ENCODE measurements around the gene RASAL2. TPM values are rescaled to one million over a fixed set of nuclear protein-coding genes. Genes with fewer than 3 reads are reported as not detected.

The RASAL2 gene
- polyA plus RNA-seq, 1 experiment = 21.4 TPM

- H3K4me3 ChIP-seq (ENCODE audit: low read depth, low read length) = no peak overlapping the region
Observed at GRCh38 chr1:178490136-178490535, 396.2 kb downstream of the RASAL2 start.

DNA sequence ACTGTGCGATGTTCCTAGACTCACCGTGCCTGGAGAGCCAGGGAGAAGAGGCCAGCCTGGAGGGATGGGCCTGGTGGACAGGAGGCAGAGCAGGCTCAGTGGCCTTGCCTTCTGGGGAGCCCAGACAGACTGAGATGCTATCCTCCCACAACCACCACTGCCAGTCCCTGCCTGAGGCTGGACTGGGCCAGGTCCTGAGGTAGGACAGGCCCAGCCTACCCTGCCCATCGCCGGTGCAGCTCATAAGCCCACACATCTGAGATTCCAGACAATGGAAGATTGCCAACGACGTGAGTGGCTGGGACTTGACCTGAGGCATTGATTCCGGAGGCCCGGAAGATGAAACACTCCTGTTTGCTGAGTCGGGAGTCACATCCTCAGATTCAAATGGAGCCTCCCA, 397.1 kb downstream of the RASAL2 start:
- ChIA-PET CTCF (interaction anchor here (1.0 to 1.4 kb wide), 3 partner anchors 10 to 192 kb away, joined by 3 to 5 read pairs (median 3); no protein-coding TSS in a partner anchor), POLR2A (no interaction called here)
- DNase-seq (ENCODE audit: low read depth, low spot score) = no peak
- TF ChIP-seq, protein P1, sequence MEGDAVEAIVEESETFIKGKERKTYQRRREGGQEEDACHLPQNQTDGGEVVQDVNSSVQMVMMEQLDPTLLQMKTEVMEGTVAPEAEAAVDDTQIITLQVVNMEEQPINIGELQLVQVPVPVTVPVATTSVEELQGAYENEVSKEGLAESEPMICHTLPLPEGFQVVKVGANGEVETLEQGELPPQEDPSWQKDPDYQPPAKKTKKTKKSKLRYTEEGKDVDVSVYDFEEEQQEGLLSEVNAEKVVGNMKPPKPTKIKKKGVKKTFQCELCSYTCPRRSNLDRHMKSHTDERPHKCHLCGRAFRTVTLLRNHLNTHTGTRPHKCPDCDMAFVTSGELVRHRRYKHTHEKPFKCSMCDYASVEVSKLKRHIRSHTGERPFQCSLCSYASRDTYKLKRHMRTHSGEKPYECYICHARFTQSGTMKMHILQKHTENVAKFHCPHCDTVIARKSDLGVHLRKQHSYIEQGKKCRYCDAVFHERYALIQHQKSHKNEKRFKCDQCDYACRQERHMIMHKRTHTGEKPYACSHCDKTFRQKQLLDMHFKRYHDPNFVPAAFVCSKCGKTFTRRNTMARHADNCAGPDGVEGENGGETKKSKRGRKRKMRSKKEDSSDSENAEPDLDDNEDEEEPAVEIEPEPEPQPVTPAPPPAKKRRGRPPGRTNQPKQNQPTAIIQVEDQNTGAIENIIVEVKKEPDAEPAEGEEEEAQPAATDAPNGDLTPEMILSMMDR (IDR thresholded peaks at IDR 0.05; ENCODE audit: low read depth, low read length) = no peak
- Histone ChIP-seq H3K27me3 (ENCODE audit: control insufficient read depth, insufficient read depth, low read length) (no peaks in the 10 kb centered on the region), H3K9me3 (ENCODE audit: control insufficient read depth, insufficient read depth, low read length) (no peaks in the 10 kb centered on the region; the same call in 1 of the 2 replicates), H3K4me3 (ENCODE audit: low read depth, low read length) (no peak overlapping the region), H3K27ac (ENCODE audit: low read depth, low read length) (no peak overlapping the region)

More at GRCh38 chr1:178490136-178490535, 396.2 kb downstream of the RASAL2 start:
- POLR2A ChIA-PET = no interaction called here
- DNase-seq (ENCODE audit: low read depth, low spot score) = no peak
- Histone ChIP-seq H3K27me3 (ENCODE audit: control insufficient read depth, insufficient read depth, low read length) (no peaks in the 10 kb centered on the region), H3K9me3 (ENCODE audit: control insufficient read depth, insufficient read depth, low read length) (no peaks in the 10 kb centered on the region; the same call in 1 of the 2 replicates), H3K27ac (ENCODE audit: low read depth, low read length) (no peak overlapping the region)
- CTCF ChIA-PET = interaction anchor here (1.2 to 6.0 kb wide), 3 partner anchors 10 to 180 kb away, joined by 3 to 35 read pairs (median 5); no protein-coding TSS in a partner anchor
- TF ChIP-seq, protein P1 (IDR thresholded peaks at IDR 0.05; ENCODE audit: low read depth, low read length) = no peak

DNA sequence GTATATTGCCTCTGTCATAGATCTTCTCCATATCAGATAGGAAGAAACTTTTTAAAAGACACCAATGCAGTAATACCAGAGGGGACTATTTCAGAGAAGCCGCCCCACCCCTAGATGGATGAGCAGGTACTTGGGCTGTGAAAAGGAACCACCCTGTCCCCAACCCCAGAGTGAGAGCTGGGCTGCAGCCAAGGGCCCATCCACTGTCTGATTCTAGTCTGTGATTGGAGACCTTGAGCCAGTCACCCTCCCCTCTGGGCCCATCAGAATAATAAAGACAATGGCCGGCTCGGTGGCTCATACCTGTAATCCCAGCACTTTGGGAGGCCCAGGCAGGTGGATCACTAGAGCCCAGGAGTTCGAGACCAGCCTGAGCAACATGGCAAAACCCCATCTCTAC, 397.8 kb downstream of the RASAL2 start:
- Histone ChIP-seq H3K4me3 (ENCODE audit: low read depth, low read length) (no peak overlapping the region), H3K27ac (ENCODE audit: low read depth, low read length) (no peak overlapping the region), H3K9me3 (ENCODE audit: control insufficient read depth, insufficient read depth, low read length) (no peaks in the 10 kb centered on the region), H3K27me3 (ENCODE audit: control insufficient read depth, insufficient read depth, low read length) (no peaks in the 10 kb centered on the region)
- POLR2A ChIA-PET = no interaction called here
- DNase-seq (ENCODE audit: low read depth, low spot score) = no peak
- CTCF ChIA-PET = interaction anchor here (1.0 to 1.7 kb wide), 2 partner anchors 10 to 192 kb away, joined by 3 to 6 read pairs; no protein-coding TSS in a partner anchor
- TF ChIP-seq, protein P1 (IDR thresholded peaks at IDR 0.05; ENCODE audit: low read depth, low read length) = no peak

- Histone ChIP-seq H3K9me3 (ENCODE audit: control insufficient read depth, insufficient read depth, low read length) (no peaks in the 10 kb centered on the region), H3K4me3 (ENCODE audit: low read depth, low read length) (no peak overlapping the region), H3K27ac (ENCODE audit: low read depth, low read length) (no peak overlapping the region), H3K27me3 (ENCODE audit: control insufficient read depth, insufficient read depth, low read length) (no peaks in the 10 kb centered on the region)
- POLR2A ChIA-PET = no interaction called here
- TF ChIP-seq, protein P1 (IDR thresholded peaks at IDR 0.05; ENCODE audit: low read depth, low read length) = no peak
- CTCF ChIA-PET = interaction anchor here (1.4 to 1.7 kb wide), 2 partner anchors 9 to 10 kb away, joined by 3 to 6 read pairs; no protein-coding TSS in a partner anchor
- no peak for DNase-seq (ENCODE audit: low read depth, low spot score)
Observed at GRCh38 chr1:178492341-178492740, 398.4 kb downstream of the RASAL2 start.

DNA sequence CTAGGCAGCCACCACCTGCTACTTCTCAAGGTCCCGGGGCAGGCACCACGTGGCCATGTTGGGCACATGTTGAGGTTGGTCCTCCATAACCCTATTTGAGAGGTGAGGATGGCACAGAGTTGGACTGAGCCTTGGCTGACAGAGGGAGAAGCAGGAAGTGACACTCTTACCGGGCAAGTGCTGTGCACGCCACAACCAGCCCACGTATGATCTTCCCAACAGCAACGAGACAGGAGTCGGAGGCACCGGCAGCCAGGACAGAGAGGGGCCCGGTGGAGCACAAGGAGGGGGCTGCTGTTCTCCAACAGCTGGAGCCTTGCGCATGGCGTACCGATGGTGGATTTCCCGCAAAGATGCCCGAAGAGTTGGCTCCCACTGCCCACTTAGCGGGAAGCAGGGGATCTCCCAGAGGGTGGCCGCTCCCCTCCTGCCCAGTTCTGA, 399.4 kb downstream of the RASAL2 start:
- TF ChIP-seq, protein P1 (IDR thresholded peaks at IDR 0.05; ENCODE audit: low read depth, low read length) = no peak
- POLR2A ChIA-PET = no interaction called here
- Histone ChIP-seq H3K27me3 (ENCODE audit: control insufficient read depth, insufficient read depth, low read length) (no peaks in the 10 kb centered on the region), H3K4me3 (ENCODE audit: low read depth, low read length) (no peak overlapping the region), H3K9me3 (ENCODE audit: control insufficient read depth, insufficient read depth, low read length) (no peaks in the 10 kb centered on the region), H3K27ac (ENCODE audit: low read depth, low read length) (no peak overlapping the region)
- CTCF ChIA-PET = interaction anchor here (1.4 to 1.7 kb wide), 2 partner anchors 8 to 9 kb away, joined by 3 to 6 read pairs; no protein-coding TSS in a partner anchor
- DNase-seq (ENCODE audit: low read depth, low spot score) = no peak

Measured in AG04450 (cell line).